GDM1 (cell line): ENCODE data around the gene CD6.

Experiments used
- DNase-seq: peaks from one replicate; lab custom pipeline; 2025; lab: John Stamatoyannopoulos, UW

CD6 gene, protein sequence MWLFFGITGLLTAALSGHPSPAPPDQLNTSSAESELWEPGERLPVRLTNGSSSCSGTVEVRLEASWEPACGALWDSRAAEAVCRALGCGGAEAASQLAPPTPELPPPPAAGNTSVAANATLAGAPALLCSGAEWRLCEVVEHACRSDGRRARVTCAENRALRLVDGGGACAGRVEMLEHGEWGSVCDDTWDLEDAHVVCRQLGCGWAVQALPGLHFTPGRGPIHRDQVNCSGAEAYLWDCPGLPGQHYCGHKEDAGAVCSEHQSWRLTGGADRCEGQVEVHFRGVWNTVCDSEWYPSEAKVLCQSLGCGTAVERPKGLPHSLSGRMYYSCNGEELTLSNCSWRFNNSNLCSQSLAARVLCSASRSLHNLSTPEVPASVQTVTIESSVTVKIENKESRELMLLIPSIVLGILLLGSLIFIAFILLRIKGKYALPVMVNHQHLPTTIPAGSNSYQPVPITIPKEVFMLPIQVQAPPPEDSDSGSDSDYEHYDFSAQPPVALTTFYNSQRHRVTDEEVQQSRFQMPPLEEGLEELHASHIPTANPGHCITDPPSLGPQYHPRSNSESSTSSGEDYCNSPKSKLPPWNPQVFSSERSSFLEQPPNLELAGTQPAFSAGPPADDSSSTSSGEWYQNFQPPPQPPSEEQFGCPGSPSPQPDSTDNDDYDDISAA

GRCh38 chr11:60971520-60971919 lies at the start of gene CD6:
Gene CD6 (plus strand): TSS chr11:60971680. CDS start chr11:60971866, 186 bp downstream.
- peak; percentile 18 for DNase-seq

DNA sequence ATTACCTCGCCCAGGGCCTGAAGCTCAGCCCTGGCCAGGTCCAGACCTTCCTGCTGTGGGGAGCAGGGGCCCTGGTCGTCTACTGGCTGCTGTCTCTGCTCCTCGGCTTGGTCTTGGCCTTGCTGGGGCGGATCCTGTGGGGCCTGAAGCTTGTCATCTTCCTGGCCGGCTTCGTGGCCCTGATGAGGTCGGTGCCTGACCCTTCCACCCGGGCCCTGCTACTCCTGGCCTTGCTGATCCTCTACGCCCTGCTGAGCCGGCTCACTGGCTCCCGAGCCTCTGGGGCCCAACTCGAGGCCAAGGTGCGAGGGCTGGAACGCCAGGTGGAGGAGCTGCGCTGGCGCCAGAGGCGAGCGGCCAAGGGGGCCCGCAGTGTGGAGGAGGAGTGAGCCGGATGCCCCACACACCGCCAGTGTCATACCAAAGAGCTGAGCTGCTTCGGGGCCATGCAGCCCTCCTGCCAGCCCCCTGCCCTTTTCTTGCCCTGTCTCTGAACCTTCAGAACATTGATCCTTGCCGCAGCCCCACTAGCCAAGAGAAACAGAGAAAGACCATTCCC lies 49.6 kb upstream of the CD6 start:
- DNase-seq, result no peak

DNA sequence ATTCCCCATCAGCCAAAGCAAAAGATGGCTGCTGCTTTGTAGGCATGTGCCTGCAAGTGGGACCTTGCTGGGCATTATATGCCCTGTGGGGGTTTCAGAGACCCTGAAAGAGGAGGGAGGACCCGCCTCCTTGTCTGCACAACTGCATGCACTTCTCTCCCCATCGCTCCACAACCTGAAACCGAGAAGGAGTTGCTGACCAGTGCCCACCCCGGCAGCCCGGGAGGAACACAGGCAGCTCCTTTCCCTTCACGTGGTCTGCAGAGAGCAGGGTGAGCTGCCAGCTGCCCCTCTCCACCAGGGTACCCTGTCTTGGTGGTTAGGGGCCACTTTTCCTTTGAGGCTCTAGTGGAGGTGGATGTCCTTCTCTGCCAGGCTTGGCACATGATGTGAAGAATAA lies 48.6 kb upstream of the CD6 start:
- no peak for DNase-seq

GRCh38 chr11:60923326-60923725 lies 48.2 kb upstream of the CD6 start:
- DNase-seq, result no peak

DNA sequence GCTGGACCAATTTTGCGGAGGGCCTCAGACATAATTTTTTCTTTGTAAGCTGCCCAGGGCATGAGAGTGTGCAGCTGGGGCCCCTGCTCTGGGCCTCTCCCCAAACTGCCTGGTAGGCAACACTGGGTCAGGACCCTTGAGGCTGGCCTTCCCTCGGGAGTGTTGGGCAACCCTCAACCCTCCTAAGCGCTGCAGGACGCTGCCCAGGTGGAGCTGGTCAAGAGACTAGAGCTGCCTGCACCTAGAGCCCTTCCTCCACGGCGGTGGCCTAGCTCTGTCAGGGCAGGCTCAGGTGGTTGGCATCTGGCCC lies 47.7 kb upstream of the CD6 start:
- no peak for DNase-seq

DNA sequence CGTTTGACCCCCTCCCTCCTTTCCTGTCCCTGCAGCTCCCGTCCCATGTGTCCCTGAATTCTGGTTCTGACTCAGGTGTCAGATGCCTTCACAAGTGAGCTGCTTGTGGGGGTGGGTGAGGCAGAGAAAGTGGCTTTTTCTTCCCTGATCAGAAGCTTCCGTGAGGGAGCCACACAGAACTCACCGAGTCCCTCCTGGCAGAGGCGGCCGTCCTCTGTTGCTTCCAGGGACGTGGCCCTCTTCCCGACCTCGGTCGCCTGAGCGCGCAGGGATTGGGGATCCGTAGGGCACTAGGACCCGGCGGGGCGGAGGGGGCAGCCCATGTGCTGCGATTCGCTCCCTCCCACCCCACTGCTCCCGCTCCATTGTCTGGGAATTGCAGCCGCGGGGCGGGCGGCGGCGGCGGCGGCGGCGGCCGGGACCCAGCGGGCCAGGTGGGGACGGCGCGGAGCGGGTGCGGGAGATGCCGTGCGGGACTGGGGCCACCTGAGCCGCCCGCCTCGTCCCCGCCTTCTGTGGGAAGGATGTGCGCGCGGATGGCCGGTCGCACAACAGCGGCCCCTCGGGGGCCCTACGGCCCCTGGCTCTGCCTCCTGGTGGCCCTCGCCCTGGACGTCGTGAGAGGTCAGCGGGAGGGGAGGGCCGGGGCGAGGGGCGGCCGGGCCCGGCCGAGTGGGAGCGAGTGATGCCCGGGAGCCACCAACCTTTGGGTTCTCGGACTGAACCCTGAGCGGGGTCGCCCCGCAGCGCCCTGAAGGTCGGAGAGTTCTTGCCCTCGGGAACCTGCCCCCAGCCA lies 47.2 kb upstream of the CD6 start, which contains the start of gene TMEM132A:
TMEM132A (plus strand) TSS at position 351 of the 796 bp plus-strand sequence; CDS start at position 525, 174 bp downstream.
- DNase-seq, result no peak

- no peak for DNase-seq
Measured at GRCh38 chr11:60924906-60925853, 46.3 kb upstream of the CD6 start.

DNA sequence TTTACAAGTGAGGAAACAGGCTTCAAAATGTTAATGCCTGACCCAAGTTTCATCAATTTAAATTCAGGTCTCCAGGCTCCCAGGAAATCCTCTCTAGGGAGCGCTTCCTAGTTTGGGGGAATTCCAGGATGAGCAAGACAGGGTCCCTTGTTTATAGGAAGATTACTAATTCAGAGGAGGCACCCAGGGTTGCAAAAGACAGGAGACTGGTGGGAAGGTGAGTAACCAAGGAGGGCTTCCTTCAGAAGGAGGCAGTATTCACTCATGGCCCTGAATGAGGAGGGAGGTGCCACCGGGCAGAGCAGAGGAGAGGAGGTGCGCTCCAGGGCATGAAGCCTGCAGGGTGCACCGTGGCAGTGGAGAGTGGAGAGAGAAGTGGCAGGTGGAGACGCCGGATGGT lies 45.6 kb upstream of the CD6 start:
- DNase-seq, result no peak

- DNase-seq, result no peak
Measured at GRCh38 chr11:60926500-60926899, 45.0 kb upstream of the CD6 start.

GRCh38 chr11:60927061-60927592 lies 44.4 kb upstream of the CD6 start:
- no peak for DNase-seq

GRCh38 chr11:60927600-60927999 lies 43.9 kb upstream of the CD6 start:
- no peak for DNase-seq

GRCh38 chr11:60928563-60929001 lies 42.9 kb upstream of the CD6 start:
- no peak for DNase-seq

DNA sequence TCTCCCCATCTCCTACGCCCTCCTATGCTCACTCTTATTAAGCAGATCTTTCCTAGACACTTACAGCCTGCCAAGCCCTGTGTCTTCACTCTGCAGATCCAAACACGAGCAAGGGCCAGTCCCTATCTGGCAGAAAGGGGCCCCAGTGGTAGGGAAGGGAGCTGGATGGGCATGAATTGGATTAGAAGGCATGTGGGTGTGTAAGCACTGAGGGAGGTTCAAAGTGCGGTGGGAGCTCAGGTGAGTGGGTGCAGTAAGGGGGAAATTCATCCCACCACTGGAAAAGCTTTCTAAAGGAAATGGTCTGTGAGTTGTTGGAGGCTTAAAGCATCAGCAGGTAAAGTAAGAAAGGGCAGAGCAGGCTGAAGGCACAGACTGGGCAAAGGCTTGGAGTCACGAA lies 41.7 kb upstream of the CD6 start:
- DNase-seq, result no peak

- DNase-seq, result no peak
Measured at GRCh38 chr11:60930394-60930793, 41.1 kb upstream of the CD6 start.

- no peak for DNase-seq
Measured at GRCh38 chr11:60931917-60932316, 39.6 kb upstream of the CD6 start.

GRCh38 chr11:60932605-60933356 lies 38.7 kb upstream of the CD6 start:
- no peak for DNase-seq

GRCh38 chr11:60933416-60934123 lies 37.9 kb upstream of the CD6 start:
- DNase-seq, result no peak

- DNase-seq, result no peak
Measured at GRCh38 chr11:60934124-60934789, 37.2 kb upstream of the CD6 start.
